ENCODE results near the gene CFAP45.

Gene CFAP45

DNA sequence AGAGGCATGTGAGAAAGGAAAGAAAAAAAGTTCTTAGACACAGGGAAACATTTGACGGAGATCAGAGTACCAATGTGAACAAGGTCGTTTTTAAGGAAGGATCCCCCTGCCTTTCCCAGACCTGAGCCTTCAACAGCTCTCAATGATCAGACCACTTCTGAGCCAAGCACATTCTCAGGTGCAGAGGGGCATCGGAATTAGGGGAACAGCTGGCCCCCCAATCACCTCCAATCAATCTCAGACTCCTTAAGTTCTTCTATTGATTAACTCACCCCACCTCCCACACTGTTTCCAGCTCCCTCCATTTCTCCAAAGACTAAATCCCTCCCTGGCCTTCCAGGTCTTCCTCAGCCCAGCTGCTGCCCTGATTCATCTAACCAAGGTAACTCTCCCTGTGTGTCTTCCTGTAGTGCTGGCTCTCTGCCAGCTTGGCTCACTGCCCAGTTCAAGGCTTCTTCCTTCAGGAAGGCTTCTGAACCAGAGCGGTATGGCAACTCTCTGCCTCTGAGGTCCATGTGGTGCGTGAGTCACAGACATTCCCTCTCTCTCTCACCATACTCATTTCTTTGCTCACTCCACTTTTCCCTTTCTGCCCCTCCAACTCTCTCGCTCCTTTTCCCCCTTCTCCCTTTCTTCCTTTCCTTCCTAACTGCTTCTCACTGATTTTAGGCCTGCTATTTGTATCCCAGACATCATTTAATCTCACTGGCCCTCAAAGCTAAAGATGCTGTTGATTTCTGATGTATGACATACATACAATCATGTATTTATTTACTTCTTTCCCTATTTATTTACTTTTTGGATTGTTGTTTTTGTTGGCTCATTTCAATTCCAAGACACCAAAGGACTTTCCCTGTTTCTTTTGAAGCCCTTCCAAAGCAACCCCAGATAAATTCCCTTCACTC is 18.1 kb downstream of the CFAP45 start:
- no peak overlapping the region for H3K4me3 ChIP-seq (ENCODE audit: low read length)
- DNase-seq (ENCODE audit: low read depth), result peak; percentile 96

GRCh38 chr1:159880430-159880829 is 19.5 kb downstream of the CFAP45 start:
- H3K4me3 ChIP-seq (ENCODE audit: low read length), result no peak overlapping the region
- TF ChIP-seq CTCF (conservative IDR thresholded peaks at IDR 0.05; ENCODE audit: low read length), result no peak
- DNase-seq (ENCODE audit: low read depth), result no peak

More for the DNA sequence above, 18.1 kb downstream of the CFAP45 start:
- no peak for TF ChIP-seq CTCF (conservative IDR thresholded peaks at IDR 0.05; ENCODE audit: low read length)

- DNase-seq (ENCODE audit: low read depth), result peak; percentile 78
- no peak for TF ChIP-seq CTCF (conservative IDR thresholded peaks at IDR 0.05; ENCODE audit: low read length)
- H3K4me3 ChIP-seq (ENCODE audit: low read length), result no peak overlapping the region
Measured at GRCh38 chr1:159879977-159880376, 20.0 kb downstream of the CFAP45 start.

DNA sequence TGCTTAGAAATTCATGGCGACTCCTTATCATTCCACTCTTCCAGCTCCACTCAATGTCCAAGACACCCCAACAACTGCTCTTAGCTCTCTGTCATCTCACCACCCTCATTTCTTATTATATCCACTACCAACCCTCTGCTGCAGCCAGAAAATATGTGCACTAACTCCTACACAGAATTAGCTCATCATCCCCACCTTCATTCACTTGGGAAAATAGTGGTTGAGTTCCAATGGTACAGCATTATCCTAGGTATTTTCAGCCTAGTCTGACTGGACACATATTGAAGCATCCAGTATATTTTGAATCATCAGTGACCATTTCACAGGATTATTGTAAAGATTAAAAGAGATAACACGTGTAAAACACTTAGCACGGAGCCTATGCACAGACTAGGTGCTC is 20.8 kb downstream of the CFAP45 start:
- no peak for DNase-seq (ENCODE audit: low read depth)
- TF ChIP-seq CTCF (conservative IDR thresholded peaks at IDR 0.05; ENCODE audit: low read length), result no peak
- no peak overlapping the region for H3K4me3 ChIP-seq (ENCODE audit: low read length)

GRCh38 chr1:159877695-159878444 is 22.1 kb downstream of the CFAP45 start:
- H3K4me3 ChIP-seq (ENCODE audit: low read length), result no peak overlapping the region
- no peak for DNase-seq (ENCODE audit: low read depth)
- no peak for TF ChIP-seq CTCF (conservative IDR thresholded peaks at IDR 0.05; ENCODE audit: low read length)

- no peak for TF ChIP-seq CTCF (conservative IDR thresholded peaks at IDR 0.05; ENCODE audit: low read length)
Measured at GRCh38 chr1:159873530-159874143, 26.3 kb downstream of the CFAP45 start.

More at GRCh38 chr1:159873530-159874143, 26.3 kb downstream of the CFAP45 start:
- H3K4me3 ChIP-seq (ENCODE audit: low read length), result no peak overlapping the region
- no peak for DNase-seq (ENCODE audit: low read depth)

All from AG10803 (cell line).